HG03196 (cell line): ENCODE data around the gene SLC31A1.
"Not testable (repeated sequence)": the region's sequence is repeated elsewhere in the genome, so short reads cannot be mapped to it uniquely, and the experiment has no call there.

Source experiments
- ATAC-seq: cut with Tn5 transposase; IDR thresholded peaks from one replicate; pipeline ENCODE4 v1.9.1; 2021; ENCODE audit not compliant: unreplicated experiment

The SLC31A1 gene

DNA sequence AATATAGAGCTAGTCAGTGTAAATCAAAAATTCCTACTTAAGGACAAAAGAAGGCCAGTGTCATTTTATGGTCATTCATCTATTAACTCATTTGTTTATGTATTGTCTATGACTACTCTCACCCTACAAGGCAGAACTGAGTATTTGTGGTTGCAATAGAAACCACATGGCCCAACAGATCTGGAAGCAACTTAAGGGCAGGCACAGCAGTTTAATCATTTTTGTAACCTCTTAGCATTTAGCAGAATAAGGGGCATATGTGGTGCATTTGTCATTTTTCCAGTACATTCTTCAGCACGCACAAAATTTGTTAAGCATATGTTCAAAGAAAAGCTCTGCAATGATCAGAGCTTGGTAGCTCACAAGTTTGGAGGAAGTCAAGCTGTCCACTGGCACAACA is 1.4 kb upstream of the SLC31A1 start:
- peak; percentile 63 for ATAC-seq

- no peak for ATAC-seq
Measured at GRCh38 chr9:113220467-113221002, 809 bp upstream of the SLC31A1 start.

DNA sequence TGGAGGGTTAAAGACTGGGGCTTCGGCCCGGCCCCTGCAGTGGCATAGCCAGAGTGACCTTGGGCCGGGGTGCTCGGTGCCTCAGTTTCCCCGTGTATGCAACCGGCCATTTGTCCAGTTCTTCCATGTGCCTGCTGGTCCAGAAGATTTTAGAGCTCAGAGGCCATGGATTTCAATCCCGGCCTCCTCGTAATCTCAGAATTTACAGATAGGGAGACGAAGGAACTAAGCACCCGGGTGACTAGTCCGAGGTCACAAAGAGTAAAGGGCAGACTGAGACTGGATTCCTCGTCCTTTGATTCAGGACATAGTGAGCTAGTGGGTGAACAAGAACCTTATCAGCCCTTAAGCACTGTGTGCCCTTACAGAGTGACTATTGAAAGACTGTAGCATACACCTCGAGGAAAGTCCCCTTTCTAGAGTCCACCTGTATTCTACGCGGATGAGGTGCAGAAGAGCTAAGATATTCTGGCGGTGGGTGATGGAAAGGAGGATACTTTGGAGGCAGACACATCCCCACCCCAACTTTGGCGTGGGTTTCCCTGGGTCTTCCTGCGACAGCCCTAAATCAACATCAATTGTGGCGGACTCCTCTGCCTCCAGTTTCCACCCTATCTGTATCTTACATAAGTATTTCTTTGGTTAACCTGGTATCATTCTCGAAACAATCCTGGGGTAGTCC is 597 bp downstream of the SLC31A1 start:
- ATAC-seq: no peak

GRCh38 chr9:113222482-113222841 is 1.1 kb downstream of the SLC31A1 start:
- no peak for ATAC-seq

- ATAC-seq: no peak
Measured at GRCh38 chr9:113223963-113224362, 2.6 kb downstream of the SLC31A1 start.

- ATAC-seq: no peak
Measured at GRCh38 chr9:113227436-113227835, 6.1 kb downstream of the SLC31A1 start.

GRCh38 chr9:113228130-113228665 is 6.9 kb downstream of the SLC31A1 start:
- no peak for ATAC-seq

DNA sequence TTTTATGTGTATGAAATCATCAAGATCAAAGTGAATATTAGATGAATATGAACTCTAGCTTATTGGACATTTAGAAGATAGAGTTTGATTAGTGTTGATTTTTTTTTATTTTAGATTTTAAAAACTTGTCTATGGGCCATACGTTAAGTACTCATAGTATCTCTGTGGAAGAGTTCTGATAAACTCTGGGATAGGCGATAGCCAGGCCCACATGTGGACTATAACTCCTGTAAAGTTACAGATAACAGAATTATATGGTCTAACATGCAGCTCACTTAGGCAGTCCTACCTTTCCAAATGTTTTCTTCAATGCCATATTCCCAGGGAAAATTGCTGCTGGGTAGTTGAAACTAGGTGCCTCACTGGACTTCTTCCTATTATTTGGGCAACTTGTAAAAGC is 10.4 kb downstream of the SLC31A1 start:
- no peak for ATAC-seq

- ATAC-seq: not testable (repeated sequence)
Measured at GRCh38 chr9:113235701-113236255, 14.4 kb downstream of the SLC31A1 start.

DNA sequence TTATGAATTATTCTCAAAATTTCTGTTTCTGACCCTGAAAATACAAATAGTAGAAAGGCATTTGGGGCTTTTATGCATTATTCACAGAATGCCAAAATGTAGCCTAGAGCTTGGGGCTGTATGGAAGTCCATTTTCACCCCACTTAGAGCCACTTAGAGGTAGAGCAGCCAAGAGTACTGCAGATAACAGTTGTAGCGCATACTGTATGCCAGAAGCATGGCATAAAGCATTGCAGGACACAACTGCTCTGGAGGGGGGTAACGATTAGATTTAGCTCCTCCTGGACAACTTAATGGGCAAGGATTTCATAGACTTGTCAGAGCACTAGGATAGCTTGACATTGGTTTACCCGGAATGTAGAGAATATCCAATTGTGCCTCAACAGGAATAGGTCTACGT is 15.7 kb downstream of the SLC31A1 start:
- ATAC-seq: no peak

DNA sequence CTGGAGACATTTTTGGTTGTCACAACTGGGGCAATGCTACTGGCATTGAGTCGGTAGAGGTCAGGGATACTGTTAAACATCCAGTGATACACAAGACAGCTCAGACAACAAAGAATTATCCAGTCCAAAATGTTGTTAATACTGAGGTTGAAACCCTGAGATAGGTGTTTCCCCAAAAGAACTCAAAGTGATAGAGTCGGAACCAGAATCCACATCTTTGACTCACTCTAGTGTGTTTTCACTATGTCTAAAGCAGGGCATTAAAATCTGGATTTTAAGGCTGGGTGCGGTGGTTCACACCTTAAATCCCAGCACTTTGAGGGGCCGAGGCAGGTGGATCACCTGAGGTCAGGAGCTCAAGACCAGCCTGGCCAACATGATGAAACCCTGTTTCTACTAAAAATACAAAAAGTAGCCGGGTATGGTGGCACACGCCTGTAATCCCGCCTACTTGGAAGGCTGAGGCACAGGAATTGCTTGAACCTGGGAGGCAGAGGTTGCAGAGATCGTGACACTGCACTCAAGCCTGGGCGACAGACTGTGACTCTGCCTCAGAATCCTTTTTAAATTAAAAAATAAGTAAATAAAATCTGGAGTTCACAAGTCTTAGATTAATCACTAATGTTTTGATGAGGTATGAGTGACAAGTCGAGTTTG is 17.0 kb downstream of the SLC31A1 start:
- ATAC-seq: no peak

- ATAC-seq: no peak
Measured at GRCh38 chr9:113238859-113239232, 17.5 kb downstream of the SLC31A1 start.

GRCh38 chr9:113241161-113241560 is 19.8 kb downstream of the SLC31A1 start:
- no peak for ATAC-seq

GRCh38 chr9:113244556-113244955 is 23.2 kb downstream of the SLC31A1 start:
- ATAC-seq: no peak

DNA sequence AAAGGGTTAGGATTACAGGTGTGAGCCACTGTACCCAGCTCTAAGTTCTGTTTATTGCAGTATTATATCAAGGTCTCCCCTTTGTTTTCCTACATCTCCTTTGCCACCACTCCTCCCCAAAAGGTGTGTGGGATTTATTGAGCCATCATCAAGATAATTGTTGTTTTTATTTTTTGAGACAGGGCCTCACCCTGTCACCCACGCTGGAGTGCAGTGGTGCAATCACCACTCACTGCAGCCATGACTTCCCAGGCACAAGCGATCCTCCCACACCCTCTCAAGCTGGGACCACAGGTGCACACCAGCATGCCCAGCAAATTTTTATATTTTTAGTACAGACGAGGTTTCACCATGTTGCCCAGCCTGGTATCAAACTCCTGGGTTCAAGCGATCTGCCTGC is 24.6 kb downstream of the SLC31A1 start:
- no peak for ATAC-seq

GRCh38 chr9:113246928-113247327 is 25.6 kb downstream of the SLC31A1 start:
- ATAC-seq: no peak

DNA sequence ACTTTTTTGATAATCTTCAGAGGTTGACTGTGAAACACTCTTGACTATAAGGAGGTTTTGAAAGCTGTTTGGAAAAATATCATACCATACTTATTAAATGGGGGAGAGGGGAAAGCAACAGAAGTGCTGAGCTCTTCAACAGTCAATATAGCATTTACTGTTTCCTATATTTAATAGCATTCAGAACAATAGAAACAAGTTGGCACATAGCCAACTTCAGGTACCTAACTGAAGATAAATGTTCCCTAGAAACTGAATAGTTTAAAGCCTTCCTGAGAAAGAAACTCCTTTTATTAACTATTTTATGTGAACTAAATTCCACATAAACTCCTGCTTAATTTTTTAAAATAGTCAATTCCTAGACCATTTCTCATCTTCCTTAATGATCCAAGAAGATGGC is 26.3 kb downstream of the SLC31A1 start:
- ATAC-seq: no peak

DNA sequence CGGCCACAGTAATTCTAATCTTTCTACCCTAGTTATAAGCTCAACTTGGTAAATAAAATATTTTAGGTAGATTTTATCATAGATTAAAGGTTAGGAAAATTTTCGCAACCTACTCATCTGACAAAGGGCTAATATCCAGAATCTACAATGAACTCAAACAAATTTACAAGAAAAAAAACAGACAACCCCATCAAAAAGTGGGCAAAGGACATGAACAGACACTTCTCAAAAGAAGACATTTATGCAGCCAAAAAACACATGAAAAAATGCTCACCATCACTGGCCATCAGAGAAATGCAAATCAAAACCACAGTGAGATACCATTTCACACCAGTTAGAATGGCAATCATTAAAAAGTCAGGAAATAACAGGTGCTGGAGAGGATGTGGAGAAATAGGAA is 28.3 kb downstream of the SLC31A1 start:
- not testable (repeated sequence) for ATAC-seq

GRCh38 chr9:113250807-113251206 is 29.5 kb downstream of the SLC31A1 start:
- no peak for ATAC-seq

GRCh38 chr9:113254991-113255390 is 33.6 kb downstream of the SLC31A1 start:
- no peak for ATAC-seq

DNA sequence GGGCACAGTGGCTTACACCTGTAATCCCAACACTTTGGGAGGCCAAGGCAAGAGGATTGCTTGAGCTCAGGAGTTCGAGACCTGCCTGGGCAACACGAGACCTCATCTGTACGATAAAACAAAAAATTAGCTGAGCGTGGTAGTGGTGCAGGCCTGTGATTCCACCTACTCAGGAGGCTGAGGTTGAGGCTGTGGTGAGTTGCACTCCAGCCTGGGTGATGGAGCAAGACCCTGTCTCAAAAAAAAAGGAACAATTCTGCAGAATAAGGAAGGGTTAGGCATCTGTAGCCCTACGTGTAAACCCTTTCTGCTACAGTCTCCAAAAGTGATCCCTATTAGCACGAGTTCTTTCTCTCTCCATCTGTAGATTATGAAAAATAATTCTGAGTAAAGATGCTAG is 34.1 kb downstream of the SLC31A1 start:
- ATAC-seq: no peak

- no peak for ATAC-seq
Measured at GRCh38 chr9:113257863-113258262, 36.5 kb downstream of the SLC31A1 start.
